ENCODE measurements around the gene MOB3B. TPM values are rescaled to one million over a fixed set of nuclear protein-coding genes. Genes with fewer than 3 reads are reported as not detected.

MOB3B gene
- total RNA-seq, 2 experiments from 2014 or later, result 0.34 to 0.38 TPM

DNA sequence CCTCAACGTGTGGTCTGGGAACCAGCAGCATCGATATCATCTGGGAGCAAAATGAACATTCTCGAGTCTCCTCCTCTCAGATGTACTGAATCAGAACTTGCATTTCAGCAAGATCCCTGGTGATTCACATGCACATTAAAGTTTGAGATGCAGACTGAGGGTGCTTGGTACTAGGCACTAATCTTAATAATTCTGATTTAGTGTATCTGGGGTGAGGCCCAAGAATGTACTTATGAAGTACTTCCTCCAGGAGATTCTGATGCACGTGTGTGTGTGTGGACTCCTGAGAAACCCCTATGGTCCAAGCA is 176.5 kb downstream of the MOB3B start:
- H3K9me3 Mint-ChIP-seq, result no peaks in the 10 kb centered on the region
- H3K27me3 Mint-ChIP-seq, result no peaks in the 10 kb centered on the region
- H3K36me3 Mint-ChIP-seq, result no peaks in the 10 kb centered on the region
- H3K4me1 Mint-ChIP-seq (ENCODE audit: low read depth), result peaks cover 8% of the 10 kb centered on the region
- H3K27ac Mint-ChIP-seq, result no peak overlapping the region
- no peak for DNase-seq
- H3K4me3 Mint-ChIP-seq, result no peak overlapping the region
- ChIA-PET POLR2A (interaction anchor here (0.6 kb wide), 1 partner anchor 107 kb away, joined by 3 read pairs; no protein-coding TSS in a partner anchor), CTCF (no interaction called here)
- intact Hi-C loops (cut with micrococcal nuclease), result loop anchor here (5.0 kb wide), 1 partner anchor 174 kb away; the partner anchor contains the start of gene MOB3B

DNA sequence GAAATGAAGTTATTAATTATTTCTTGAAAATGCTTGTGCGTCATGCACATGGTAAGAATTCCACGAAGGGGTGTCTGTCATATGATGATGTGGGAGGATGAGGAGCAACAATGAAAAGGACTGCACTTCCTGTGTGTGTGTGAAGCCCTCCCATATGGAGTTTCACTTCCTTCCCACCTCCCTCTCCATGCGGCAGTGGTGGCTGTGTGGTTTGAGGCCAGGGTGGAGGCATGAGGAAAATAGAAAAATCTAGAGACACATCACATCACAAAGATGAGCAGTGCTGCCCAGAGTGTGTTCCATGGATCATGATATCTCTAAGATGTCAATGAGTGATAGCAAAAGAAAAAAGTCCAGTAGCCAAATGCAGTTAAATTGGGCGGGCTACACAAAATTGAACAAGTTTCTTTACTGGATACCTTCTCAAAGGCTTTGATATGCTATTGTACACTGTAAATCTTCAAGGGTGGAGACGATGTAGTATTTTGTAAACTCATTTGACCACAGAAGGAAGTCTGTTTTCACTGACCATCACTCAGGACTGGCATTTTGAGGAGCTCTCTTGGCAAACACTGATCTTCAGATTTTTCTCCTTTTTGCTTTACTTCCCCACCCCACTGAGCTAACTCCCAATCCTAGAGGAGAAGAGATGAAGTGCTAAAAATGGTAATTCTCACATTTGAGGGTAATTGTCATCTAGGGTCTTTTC is 177.0 kb downstream of the MOB3B start:
- Mint-ChIP-seq H3K4me3 (no peak overlapping the region), H3K27me3 (no peaks in the 10 kb centered on the region), H3K27ac (no peak overlapping the region), H3K4me1 (ENCODE audit: low read depth) (peaks cover 8% of the 10 kb centered on the region), H3K9me3 (no peaks in the 10 kb centered on the region), H3K36me3 (no peaks in the 10 kb centered on the region)
- DNase-seq, result peak; percentile 27
- CTCF ChIA-PET, result no interaction called here
- intact Hi-C loops (cut with micrococcal nuclease), result loop anchor here (5.0 kb wide), 1 partner anchor 175 kb away; the partner anchor contains the start of gene MOB3B
- POLR2A ChIA-PET, result interaction anchor here (0.6 kb wide), 1 partner anchor 108 kb away, joined by 3 read pairs; no protein-coding TSS in a partner anchor

DNA sequence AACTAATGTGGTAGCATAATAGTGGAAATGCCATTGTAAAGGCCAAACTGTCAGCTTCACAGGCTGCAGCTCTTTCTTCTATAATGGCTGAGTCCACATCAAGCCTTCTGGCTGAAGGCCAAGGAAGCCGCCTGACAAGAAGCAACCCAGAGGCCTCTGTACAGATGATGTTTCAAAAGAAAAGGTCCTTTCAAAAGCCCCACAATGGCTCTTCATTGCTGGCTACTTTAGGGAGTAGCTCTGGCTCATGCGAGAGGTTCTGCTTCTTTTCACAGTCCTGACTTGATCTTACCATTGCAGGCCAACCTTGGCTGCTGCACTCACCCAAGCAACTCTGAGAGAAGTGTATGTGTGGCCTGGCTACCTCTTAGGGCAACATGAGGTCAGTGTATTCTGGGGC is 178.2 kb downstream of the MOB3B start:
- no peak for DNase-seq
- Mint-ChIP-seq H3K9me3 (no peaks in the 10 kb centered on the region), H3K27ac (no peak overlapping the region), H3K36me3 (no peaks in the 10 kb centered on the region), H3K4me3 (no peak overlapping the region), H3K27me3 (no peaks in the 10 kb centered on the region), H3K4me1 (ENCODE audit: low read depth) (peaks cover 8% of the 10 kb centered on the region)
- CTCF ChIA-PET, result no interaction called here
- POLR2A ChIA-PET, result no interaction called here
- intact Hi-C loops (cut with micrococcal nuclease), result loop anchor here (5.0 kb wide), 1 partner anchor 176 kb away; the partner anchor contains the start of gene MOB3B

DNA sequence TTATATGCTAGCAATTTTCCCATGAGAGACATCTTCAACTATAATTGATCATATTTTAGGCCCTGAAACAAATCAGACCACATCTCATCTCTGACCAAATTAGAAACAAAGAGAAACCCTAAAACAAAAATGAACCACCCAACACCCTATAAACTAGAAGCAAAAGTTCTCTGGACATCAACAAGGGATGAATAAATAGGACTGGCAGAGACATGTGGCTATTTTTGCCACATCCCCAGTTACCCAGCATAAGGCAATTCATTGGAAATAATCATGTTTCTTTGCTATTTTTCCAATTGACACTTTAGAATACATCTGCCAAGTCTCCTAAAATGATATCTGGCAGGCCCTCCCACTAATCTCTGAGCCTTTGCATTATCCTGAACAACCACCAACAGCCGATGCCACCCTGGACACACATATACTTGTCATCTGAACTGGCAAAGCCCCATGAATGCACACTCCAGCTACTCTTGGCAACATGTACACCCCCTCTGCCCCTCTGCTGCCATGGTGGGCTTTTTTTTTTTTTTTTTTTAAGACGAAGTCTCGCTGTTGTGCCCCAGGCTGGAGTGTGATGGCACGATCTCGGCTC is 179.1 kb downstream of the MOB3B start:
- no peaks in the 10 kb centered on the region for H3K36me3 Mint-ChIP-seq
- no peaks in the 10 kb centered on the region for H3K9me3 Mint-ChIP-seq
- intact Hi-C loops (cut with micrococcal nuclease), result loop anchor here (5.0 kb wide), 1 partner anchor 177 kb away; the partner anchor contains the start of gene MOB3B
- no peak overlapping the region for H3K4me3 Mint-ChIP-seq
- POLR2A ChIA-PET, result no interaction called here
- no peaks in the 10 kb centered on the region for H3K27me3 Mint-ChIP-seq
- H3K4me1 Mint-ChIP-seq (ENCODE audit: low read depth), result peaks cover 8% of the 10 kb centered on the region
- no peak for DNase-seq
- H3K27ac Mint-ChIP-seq, result no peak overlapping the region
- CTCF ChIA-PET, result no interaction called here

DNA sequence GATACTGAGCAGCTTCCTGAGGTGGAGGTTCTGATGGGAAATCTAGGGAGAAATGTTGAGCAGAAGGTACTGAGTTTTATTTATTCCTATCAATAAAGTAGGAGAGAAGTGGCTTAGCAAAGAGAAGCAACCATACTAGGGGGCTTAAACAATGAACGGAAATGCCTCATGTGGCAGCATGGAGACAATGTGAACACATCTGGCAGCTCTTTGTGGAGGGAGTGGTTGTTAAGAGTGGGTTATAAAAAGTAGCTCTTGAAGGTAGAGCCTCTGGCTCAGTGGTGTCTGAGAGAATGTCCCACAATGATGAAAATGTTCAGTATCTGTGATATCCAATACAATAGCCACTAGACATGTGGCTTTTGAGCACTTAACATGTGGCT is 179.9 kb downstream of the MOB3B start:
- DNase-seq, result no peak
- Mint-ChIP-seq H3K9me3 (no peaks in the 10 kb centered on the region), H3K4me1 (ENCODE audit: low read depth) (peaks cover 8% of the 10 kb centered on the region), H3K36me3 (no peaks in the 10 kb centered on the region), H3K27me3 (no peaks in the 10 kb centered on the region), H3K4me3 (no peak overlapping the region), H3K27ac (no peak overlapping the region)
- intact Hi-C loops (cut with micrococcal nuclease), result loop anchor here (5.0 kb wide), 1 partner anchor 178 kb away; the partner anchor contains the start of gene MOB3B
- ChIA-PET POLR2A (no interaction called here), CTCF (no interaction called here)

DNA sequence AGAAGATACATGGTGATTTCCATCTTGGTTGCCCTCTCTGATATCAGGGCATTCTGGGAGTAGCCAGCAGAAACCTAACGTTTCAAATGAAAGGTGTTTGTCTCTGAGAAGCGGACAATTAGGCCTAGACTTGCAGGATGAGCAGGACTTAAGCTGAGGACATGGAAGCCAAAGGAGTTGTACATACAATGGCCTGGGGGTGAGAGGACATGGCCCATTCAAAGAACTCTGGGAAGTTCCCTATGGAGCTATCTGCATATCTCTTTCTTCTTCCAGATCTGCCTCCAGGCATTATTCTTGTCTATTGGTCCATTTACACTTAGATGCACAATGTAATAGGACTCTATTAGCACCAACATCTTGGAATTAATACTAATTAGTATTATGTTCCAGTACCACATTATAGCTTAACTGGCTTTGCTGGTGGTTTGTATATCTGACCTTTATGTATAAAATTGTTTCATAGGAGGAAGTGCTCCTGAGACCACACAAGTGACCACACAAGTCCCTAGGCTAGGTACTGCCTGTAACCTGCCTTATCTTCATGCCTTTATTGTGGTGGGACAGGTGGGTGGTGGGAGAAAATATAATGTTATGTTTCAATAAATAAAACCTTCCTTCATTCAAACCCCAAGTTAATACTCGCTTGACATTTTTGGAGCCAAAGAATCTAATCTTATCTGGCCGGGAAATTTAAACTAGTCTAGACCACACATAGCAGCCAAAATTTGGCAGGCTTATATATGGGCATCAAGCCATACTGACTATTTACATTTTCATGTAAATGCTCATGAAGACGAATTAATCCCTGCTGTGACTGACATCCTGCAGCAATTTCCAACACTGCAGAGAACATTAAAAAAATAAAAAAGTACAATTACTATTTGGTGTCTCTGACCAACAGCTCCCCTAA is 180.6 kb downstream of the MOB3B start:
- Mint-ChIP-seq H3K4me1 (ENCODE audit: low read depth) (peaks cover 8% of the 10 kb centered on the region), H3K27me3 (no peaks in the 10 kb centered on the region), H3K4me3 (no peak overlapping the region), H3K36me3 (no peaks in the 10 kb centered on the region), H3K9me3 (no peaks in the 10 kb centered on the region), H3K27ac (no peak overlapping the region)
- DNase-seq, result no peak
- ChIA-PET POLR2A (no interaction called here), CTCF (no interaction called here)
- intact Hi-C loops (cut with micrococcal nuclease), result no loop called here

DNA sequence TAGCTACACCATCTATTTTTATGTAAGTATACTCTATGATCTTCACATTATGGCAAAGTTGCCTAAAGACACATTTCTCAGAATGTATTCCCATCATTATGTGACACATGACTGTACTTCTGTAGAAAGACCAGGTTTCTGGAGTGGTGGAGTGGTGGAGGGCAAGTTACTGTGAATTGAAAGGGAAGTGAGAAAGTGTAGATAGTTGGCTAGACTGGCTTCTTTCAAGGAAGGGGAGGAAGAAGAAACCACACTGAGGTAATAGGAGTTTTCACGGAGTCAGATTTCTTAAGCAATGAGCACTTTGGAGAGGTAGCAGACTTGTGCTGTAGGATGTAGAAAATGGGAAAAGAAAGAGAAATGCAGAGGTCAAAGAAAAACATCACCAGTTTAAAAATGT is 181.7 kb downstream of the MOB3B start:
- DNase-seq, result no peak
- peaks cover 6% of the 10 kb centered on the region for H3K4me1 Mint-ChIP-seq (ENCODE audit: low read depth)
- H3K36me3 Mint-ChIP-seq, result no peaks in the 10 kb centered on the region
- intact Hi-C loops (cut with micrococcal nuclease), result no loop called here
- H3K27me3 Mint-ChIP-seq, result no peaks in the 10 kb centered on the region
- ChIA-PET POLR2A (no interaction called here), CTCF (no interaction called here)
- H3K9me3 Mint-ChIP-seq, result peaks cover under 1% of the 10 kb centered on the region
- no peak overlapping the region for H3K27ac Mint-ChIP-seq
- no peak overlapping the region for H3K4me3 Mint-ChIP-seq

DNA sequence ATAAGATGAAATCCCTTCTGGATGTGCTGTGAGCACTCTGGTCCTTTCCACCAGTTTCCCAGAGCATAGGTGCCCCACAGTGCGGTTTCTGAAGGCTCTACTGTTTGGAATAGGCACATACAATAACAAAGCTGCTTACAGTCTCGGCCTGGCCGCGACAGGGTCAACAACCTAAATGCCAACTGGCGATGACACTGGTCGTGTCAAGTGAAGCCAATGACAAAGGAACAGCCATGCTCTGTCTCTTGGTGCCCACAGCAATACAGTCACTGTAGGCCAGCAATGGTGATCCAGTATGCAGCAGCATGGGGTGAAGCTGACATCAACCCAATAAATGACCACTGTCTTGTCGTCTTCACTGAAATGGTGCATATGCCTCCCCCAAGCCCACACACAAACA is 184.8 kb downstream of the MOB3B start:
- Mint-ChIP-seq H3K4me3 (no peak overlapping the region), H3K9me3 (peaks cover 3% of the 10 kb centered on the region), H3K36me3 (no peaks in the 10 kb centered on the region), H3K27ac (no peak overlapping the region), H3K4me1 (ENCODE audit: low read depth) (no peaks in the 10 kb centered on the region), H3K27me3 (no peaks in the 10 kb centered on the region)
- no peak for DNase-seq
- ChIA-PET POLR2A (no interaction called here), CTCF (no interaction called here)
- intact Hi-C loops (cut with micrococcal nuclease), result no loop called here

DNA sequence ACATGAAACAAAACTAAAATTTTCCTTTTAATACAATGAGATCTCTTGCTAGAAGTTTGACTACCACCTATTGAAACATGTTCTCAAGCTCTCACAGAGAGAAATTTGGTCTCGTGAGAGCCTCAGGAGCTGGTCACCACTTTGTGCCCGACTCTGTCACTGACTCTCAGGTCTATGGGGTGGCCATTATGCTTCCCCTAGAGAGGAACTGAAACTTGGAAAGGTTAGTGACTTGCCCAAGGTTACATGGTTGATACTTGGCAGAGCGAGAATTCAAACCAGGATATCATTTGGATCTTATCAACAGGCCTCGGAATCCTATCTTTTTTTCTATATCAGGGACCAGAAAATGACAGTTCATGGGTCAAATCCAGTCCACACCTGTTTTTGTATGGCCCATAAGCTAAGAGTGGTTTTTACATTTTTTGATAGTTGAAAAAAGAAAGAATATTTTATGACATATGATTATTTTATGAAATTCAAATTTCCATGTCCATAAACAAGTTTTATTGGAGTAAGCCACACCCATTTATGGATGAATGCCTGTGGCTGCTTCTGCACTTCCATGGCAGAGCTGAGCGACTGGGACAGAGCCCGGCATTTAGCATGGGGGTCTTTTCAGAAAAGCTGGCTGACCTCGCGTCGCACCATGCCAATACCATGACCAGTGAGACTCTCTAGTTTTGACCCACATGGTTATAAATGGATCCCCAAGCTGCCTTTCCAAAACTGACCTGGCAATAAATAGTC is 187.9 kb downstream of the MOB3B start:
- no peak for DNase-seq
- CTCF ChIA-PET, result interaction anchor here (1.0 kb wide), 1 partner anchor 8 kb away, joined by 4 read pairs; no protein-coding TSS in a partner anchor
- Mint-ChIP-seq H3K9me3 (peaks cover 3% of the 10 kb centered on the region), H3K36me3 (no peaks in the 10 kb centered on the region), H3K27ac (no peak overlapping the region), H3K27me3 (no peaks in the 10 kb centered on the region), H3K4me3 (no peak overlapping the region), H3K4me1 (ENCODE audit: low read depth) (no peaks in the 10 kb centered on the region)
- intact Hi-C loops (cut with micrococcal nuclease), result no loop called here
- POLR2A ChIA-PET, result no interaction called here

DNA sequence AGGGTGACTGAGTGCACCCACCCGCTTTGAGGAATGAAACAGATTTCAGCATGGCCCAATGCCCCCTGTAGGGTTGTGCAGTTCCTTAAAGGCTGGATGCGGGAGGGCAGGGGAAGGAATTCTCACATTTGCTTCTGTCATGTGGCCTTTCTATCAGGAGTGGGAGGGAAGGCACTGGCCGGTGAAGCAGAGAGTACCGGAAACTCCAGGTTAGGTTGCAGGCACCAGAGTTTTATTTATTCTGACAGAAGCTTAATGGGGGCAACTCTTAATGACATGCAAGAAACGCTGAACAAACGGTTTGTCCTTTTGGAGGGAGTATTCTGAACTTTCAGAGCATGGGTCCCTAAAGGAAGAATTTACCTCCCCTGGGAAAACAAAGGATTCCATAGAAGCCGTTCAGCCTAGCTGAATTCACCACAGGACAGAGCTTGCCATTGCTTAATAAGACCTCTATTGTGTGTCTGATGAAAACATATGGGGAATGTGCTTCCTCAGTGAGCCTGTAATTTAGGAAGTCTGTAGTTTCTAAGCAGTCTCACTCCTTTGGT is 188.6 kb downstream of the MOB3B start:
- no peak for DNase-seq
- no peaks in the 10 kb centered on the region for H3K36me3 Mint-ChIP-seq
- H3K27ac Mint-ChIP-seq, result no peak overlapping the region
- CTCF ChIA-PET, result interaction anchor here (1.0 kb wide), 1 partner anchor 8 kb away, joined by 4 read pairs; no protein-coding TSS in a partner anchor
- no peaks in the 10 kb centered on the region for H3K27me3 Mint-ChIP-seq
- H3K9me3 Mint-ChIP-seq, result peaks cover 3% of the 10 kb centered on the region
- POLR2A ChIA-PET, result no interaction called here
- intact Hi-C loops (cut with micrococcal nuclease), result no loop called here
- no peaks in the 10 kb centered on the region for H3K4me1 Mint-ChIP-seq (ENCODE audit: low read depth)
- no peak overlapping the region for H3K4me3 Mint-ChIP-seq

DNA sequence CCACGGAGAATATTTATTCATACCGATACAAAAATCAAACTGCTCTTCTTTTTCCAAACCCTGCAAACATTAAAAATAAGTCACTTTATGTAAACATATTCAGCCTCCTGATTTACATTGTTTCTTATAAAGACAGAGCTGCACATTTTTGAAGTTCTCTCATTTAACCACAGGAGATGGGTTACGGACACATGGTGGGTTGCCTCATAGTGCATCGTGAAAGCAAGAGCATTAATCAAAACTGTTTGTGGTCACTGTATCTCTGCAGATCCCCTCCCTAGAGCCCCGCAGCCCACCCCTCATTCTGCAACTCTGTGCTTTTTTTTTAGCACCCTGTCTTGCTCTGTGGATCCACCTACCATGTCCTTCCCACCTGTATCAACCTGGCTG is 189.3 kb downstream of the MOB3B start:
- Mint-ChIP-seq H3K36me3 (no peaks in the 10 kb centered on the region), H3K27me3 (no peaks in the 10 kb centered on the region), H3K27ac (no peak overlapping the region), H3K9me3 (peaks cover 3% of the 10 kb centered on the region), H3K4me3 (no peak overlapping the region), H3K4me1 (ENCODE audit: low read depth) (no peaks in the 10 kb centered on the region)
- CTCF ChIA-PET, result no interaction called here
- DNase-seq, result no peak
- POLR2A ChIA-PET, result no interaction called here
- intact Hi-C loops (cut with micrococcal nuclease), result no loop called here

Data from activated CD4-positive, alpha-beta memory T cell treated with anti-CD3 and anti-CD28 coated beads for 36 hours (primary cell).